HepG2 (cell line): ENCODE results near the gene PRKCD. TPM values are rescaled to one million over a fixed set of nuclear protein-coding genes. Genes with fewer than 3 reads are reported as not detected.

Experiments
- ATAC-seq: fragments of 200-7000 bp; cut with Tn5 transposase; 3 replicates; pipeline ENCODE4 v1.9.1; 2020; ENCODE audit warnings: mild to moderate bottlenecking, moderate library complexity
- BruUV-seq: library from RNA; stranded (reverse); fragments of 400-500 nt; replicated peaks from 2 replicates; lab custom pipeline; 2021; lab: Mats Ljungman, UMichigan
- CTCF ChIA-PET: fragments of 300-600 bp; formaldehyde crosslinking; extraction: SDS; loops from one replicate; lab custom pipeline; 2021; ENCODE audit warnings: low total read pairs, inconsistent platforms, low intra/inter-chr PET ratio; lab: Yijun Ruan, JAX
- POLR2A ChIA-PET: fragments of 350-600 bp; sonication (Branson Sonifier 250); formaldehyde crosslinking; loops from one replicate; lab custom pipeline; 2020; ENCODE audit warnings: antibody characterized with exemption, inconsistent platforms; lab: Yijun Ruan, JAX
- DNase-seq: peaks from one replicate; pipeline ENCODE4 v3.0.0-alpha.2; 2015; ENCODE audit warnings: low spot score
- FAIRE-seq: peaks from 3 replicates; lab custom pipeline; 2011; peaks lifted over from hg19 to GRCh38; lab: Jason Lieb, UNC
- H2AFZ ChIP-seq: one replicate; pipeline ENCODE4 v1.6.1; 2011; ENCODE audit warnings: low read length, inconsistent platforms
- H3K27ac ChIP-seq: fragments of 300-600 bp; 3 replicates; pipeline ENCODE4 v1.8.0; 2011; ENCODE audit warnings: mixed run types, mild to moderate bottlenecking, mixed read lengths, low read length, inconsistent platforms; ENCODE audit not compliant: insufficient read depth; ENCODE audit errors: extremely low read length
- H3K27me3 ChIP-seq, 2 experiments: fragments of 200-600 bp in 1 of 2; 2 replicates in 1 of 2; 3 replicates in 1 of 2; pipeline versions ENCODE4 v1.6.0 to v1.8.0; 2011; ENCODE audit warnings: low read length in 2 of 2, mild to moderate bottlenecking in 2 of 2, moderate library complexity in 2 of 2, inconsistent platforms in 1 of 2; ENCODE audit not compliant: insufficient read depth in 2 of 2, control insufficient read depth in 1 of 2
- H3K36me3 ChIP-seq, 2 experiments: fragments of 200-600 bp in 1 of 2; replicated peaks in 1 of 2; 2 replicates in 1 of 2; 3 replicates in 1 of 2; pipeline versions ENCODE4 v1.5.1 to v1.8.0; 2011; ENCODE audit warnings: low read length in 2 of 2, inconsistent platforms in 1 of 2; ENCODE audit not compliant: insufficient read depth in 2 of 2, control insufficient read depth in 1 of 2
- H3K4me1 ChIP-seq: 2 replicates; pipeline ENCODE4 v1.5.1; 2012; ENCODE audit warnings: low read length, inconsistent platforms; ENCODE audit not compliant: insufficient read depth
- H3K4me2 ChIP-seq: 2 replicates; pipeline ENCODE4 v1.6.0; 2011; ENCODE audit warnings: low read depth, low read length, inconsistent platforms
- H3K4me3 ChIP-seq, 3 experiments: fragments of 200-600 bp in 1 of 3; sonication (generic), shearing (Covaris generic) in 1 of 3; replicated peaks in 1 of 3; 2 replicates each; pipeline ENCODE4 v1.5.1; 2011 to 2016; ENCODE audit warnings: low read length in 3 of 3, inconsistent platforms in 2 of 3, low read depth in 2 of 3, mild to moderate bottlenecking in 2 of 3, control low read depth in 1 of 3, mixed read lengths in 1 of 3; ENCODE audit not compliant: insufficient read depth in 1 of 3
- H3K79me2 ChIP-seq: one replicate; pipeline ENCODE4 v1.6.1; 2011; ENCODE audit warnings: low read length, inconsistent platforms; ENCODE audit not compliant: insufficient read depth
- H3K9ac ChIP-seq: 2 replicates; pipeline ENCODE4 v1.6.0; 2011; ENCODE audit warnings: mild to moderate bottlenecking, low read depth, low read length, inconsistent platforms; ENCODE audit not compliant: insufficient read depth
- H3K9me3 ChIP-seq: 2 replicates; pipeline ENCODE4 v1.5.1; 2012; ENCODE audit warnings: mild to moderate bottlenecking, low read length
- H4K20me1 ChIP-seq: 2 replicates; pipeline ENCODE4 v1.6.0; 2011; ENCODE audit warnings: inconsistent platforms, mild to moderate bottlenecking, low read length, moderate library complexity; ENCODE audit not compliant: insufficient read depth
- ATF2 ChIP-seq: sonication (generic); formaldehyde crosslinking; IDR thresholded peaks from 2 replicates; pipeline ENCODE4 v1.4.0; 2020; ENCODE audit warnings: missing genetic modification reagents
- CTCF ChIP-seq: sonication (generic); formaldehyde crosslinking; IDR thresholded peaks from 2 replicates; pipeline ENCODE4 v1.5.0; 2020; ENCODE audit warnings: mild to moderate bottlenecking, missing genetic modification reagents, moderate library complexity
- HIC2 ChIP-seq: sonication (generic); formaldehyde crosslinking; IDR thresholded peaks from 2 replicates; pipeline ENCODE4 v1.9.0; 2022; ENCODE audit warnings: low read depth, missing genetic modification reagents
- KAT2B ChIP-seq: fragments of 150-350 bp; IDR thresholded peaks from 2 replicates; pipeline ENCODE4 v1.6.1; 2014; ENCODE audit warnings: low read depth, low read length, borderline replicate concordance
- NR2F6 ChIP-seq, 2 experiments: IDR thresholded peaks; 2 replicates each; pipeline ENCODE4 v1.6.1; 2016; ENCODE audit warnings: antibody characterized with exemption in 1 of 2, mild to moderate bottlenecking in 1 of 2
- ZKSCAN1 ChIP-seq: fragments of 150-350 bp; IDR thresholded peaks from 2 replicates; pipeline ENCODE4 v1.6.1; 2014; ENCODE audit warnings: low read length
- ZNF232 ChIP-seq: sonication (generic); formaldehyde crosslinking; IDR thresholded peaks from 2 replicates; pipeline ENCODE4 v1.4.0; 2020; ENCODE audit warnings: missing genetic modification reagents, borderline replicate concordance
- ZNF530 ChIP-seq: sonication (generic); formaldehyde crosslinking; IDR thresholded peaks from 2 replicates; pipeline ENCODE4 v1.5.0; 2020; ENCODE audit warnings: low read depth, mild to moderate bottlenecking, missing genetic modification reagents
- WGBS: methylation state at CpG from one replicate; pipeline ENCODE4 v1.1.6; 2017; ENCODE audit warnings: low lambda C conversion rate; 5-methylcytosine and 5-hydroxymethylcytosine counted together
- in situ Hi-C: cut with HindIII; loops from 2 replicates; pipeline ENCODE4 v1.10.0; 2017; ENCODE audit warnings: low pct_unique_long_range_greater_than_20kb; ENCODE audit not compliant: extremely low pct_ligation_motif_present
- intact Hi-C: fragments of 100-400 bp; cut with micrococcal nuclease; formaldehyde crosslinking; loops from one replicate; pipeline ENCODE4 v1.10.0; 2022; ENCODE audit not compliant: unreplicated experiment
- polyA plus RNA-seq, 8 experiments: library from polyadenylated mRNA; depleted of rRNA in 3 of 8; stranded (reverse) in 7 of 8; unstranded in 1 of 8; fragments of >200 nt; fragmentation: Illumina TruSeq in 4 of 8; extraction: Trizol in 4 of 8; gene quantifications; 2 replicates each; pipeline versions ENCODE4 v1.2.1 to v1.2.3, GENCODE V29; 2011 to 2016; ENCODE audit warnings: low read depth in 4 of 8, missing spikeins in 1 of 8, mixed read lengths in 1 of 8; ENCODE audit not compliant: insufficient read depth in 1 of 8
- total RNA-seq, 5 experiments: library from RNA; depleted of rRNA; stranded (reverse); fragments of >200 nt; fragmentation: Illumina TruSeq; extraction: Trizol; gene quantifications; 2 replicates each; pipeline ENCODE4 v1.2.3, GENCODE V29; 2016; ENCODE audit warnings: low read depth in 1 of 5

PRKCD gene
- total and polyA plus RNA-seq, 2 of the 13 experiments (the other 11 are each of a cell fraction or from before 2014, with no cell fraction given) = 1.6 to 40.7 TPM

- DNase-seq = peak; percentile 13
- TF ChIP-seq ZNF232 (CRISPR knock-in tag) = no peak
- TF ChIP-seq ZKSCAN1 = 0 out of 2 replicates have a peak, but pooled peaks have one; percentile 19
- Histone ChIP-seq H3K36me3 (peaks cover 21 to 63% of the 10 kb centered on the region in 2 experiments; a peak in 4 of 5 replicates), H2AFZ (no peak overlapping the region), H4K20me1 (no peaks in the 10 kb centered on the region), H3K27ac (no peak overlapping the region), H3K9ac (no peak overlapping the region), H3K4me2 (no peak overlapping the region), H3K79me2 (no peaks in the 10 kb centered on the region), H3K4me1 (no peaks in the 10 kb centered on the region), H3K27me3 (no peaks in the 10 kb centered on the region), H3K4me3 (no peak overlapping the region), H3K9me3 (no peaks in the 10 kb centered on the region)
- 93% methylated on average over 5 of the region's 5 CpGs for WGBS
- BruUV-seq = no TSS peak
- in situ Hi-C loops = no loop called here
- FAIRE-seq = no peak
- ATAC-seq = peak; percentile 28; the same call in 1 of the 3 replicates
- intact Hi-C loops = no loop called here
- CTCF ChIA-PET = no interaction called here
- POLR2A ChIA-PET = interaction anchor here (0.6 kb wide), 1 partner anchor 72 kb away, joined by 3 read pairs; no protein-coding TSS in a partner anchor
Measured at GRCh38 chr3:53188136-53188685, 27.2 kb downstream of the PRKCD start.

- Histone ChIP-seq H3K36me3 (peaks cover 18 to 58% of the 10 kb centered on the region in 2 experiments; a peak in 4 of 5 replicates), H2AFZ (no peak overlapping the region), H3K4me1 (no peaks in the 10 kb centered on the region), H4K20me1 (no peaks in the 10 kb centered on the region), H3K27ac (no peak overlapping the region), H3K4me2 (no peak overlapping the region), H3K9me3 (no peaks in the 10 kb centered on the region), H3K27me3 (no peaks in the 10 kb centered on the region), H3K9ac (no peak overlapping the region), H3K4me3 (no peak overlapping the region), H3K79me2 (no peaks in the 10 kb centered on the region)
- CTCF ChIA-PET = no interaction called here
- in situ Hi-C loops (no loop called here), intact Hi-C loops (no loop called here)
- DNase-seq = no peak
- no TSS peak for BruUV-seq
- 100% methylated on average over 11 of the region's 13 CpGs for WGBS
- POLR2A ChIA-PET = no interaction called here
- FAIRE-seq = no peak
- no peak for ATAC-seq
- TF ChIP-seq HIC2 (CRISPR knock-in tag) = no peak
- TF ChIP-seq CTCF = no peak
- no peak for TF ChIP-seq ZNF530 (CRISPR knock-in tag)
- no peak for TF ChIP-seq KAT2B
- TF ChIP-seq ATF2 (CRISPR knock-in tag) = no peak
- no peak for TF ChIP-seq NR2F6 (IDR thresholded peaks at IDR 0.05)
- no peak for TF ChIP-seq NR2F6 (CRISPR knock-in tag; IDR thresholded peaks at IDR 0.05)
Measured at GRCh38 chr3:53188720-53189119, 27.7 kb downstream of the PRKCD start.
